Measurements from ENCODE around the gene DYSF.

GRCh38 chr2:71602115-71602495 lies 148.7 kb downstream of the DYSF start:
- no peak for TF ChIP-seq CTCF (IDR thresholded peaks at IDR 0.05)
- no peak for TF ChIP-seq POLR2A (IDR thresholded peaks at IDR 0.05)
- no peak for TF ChIP-seq EP300 (IDR thresholded peaks at IDR 0.05)
